ENCODE data around the gene NR2E1. TPM values are rescaled to one million over a fixed set of nuclear protein-coding genes. Genes with fewer than 3 reads are reported as not detected.

NR2E1 gene
- total RNA-seq, 1 experiment from 2014 or later: not detected

GRCh38 chr6:108168090-108168463 is 2.3 kb downstream of the NR2E1 start:
- Histone ChIP-seq H2AFZ (ENCODE audit: low read length) (no peak overlapping the region), H4K91ac (ENCODE audit: insufficient read length, low read depth, low read length) (no peak overlapping the region), H3K79me2 (ENCODE audit: insufficient read depth, low read length) (no peaks in the 10 kb centered on the region), H2AK5ac (ENCODE audit: insufficient read length, low read length) (no peak overlapping the region), H3K23me2 (ENCODE audit: insufficient read length, low read depth, low read length, poor library complexity, severe bottlenecking) (peaks cover 4% of the 10 kb centered on the region), H3K23ac (ENCODE audit: insufficient read length, low read depth, low read length) (no peak overlapping the region), H2BK120ac (ENCODE audit: low read depth, low read length, poor library complexity, severe bottlenecking) (no peak overlapping the region), H3K9me3 (ENCODE audit: control insufficient read depth, low read depth, low read length) (no peaks in the 10 kb centered on the region), H4K5ac (ENCODE audit: insufficient read length, low read depth, low read length) (no peak overlapping the region), H3K14ac (ENCODE audit: insufficient read depth, low read length) (no peak overlapping the region), H3K9ac (ENCODE audit: extremely low read depth, insufficient read length, low read length) (no peak overlapping the region), H3K4ac (ENCODE audit: low read depth, low read length) (no peak overlapping the region), H3K27me3 (ENCODE audit: insufficient read depth, low read length) (peaks cover 100% of the 10 kb centered on the region), H3K79me1 (ENCODE audit: insufficient read depth, low read depth, low read length, poor library complexity, severe bottlenecking) (no peaks in the 10 kb centered on the region), H3K4me2 (ENCODE audit: insufficient read depth, insufficient read length, low read length) (peak overlapping the region; percentile 74), H2BK20ac (ENCODE audit: low read depth, low read length, poor library complexity, severe bottlenecking) (no peak overlapping the region), H3K27ac (ENCODE audit: insufficient read length, low read depth, low read length) (no peak overlapping the region), H2BK15ac (ENCODE audit: low read depth, low read length) (no peak overlapping the region; the same call in 1 of the 2 replicates), H3K56ac (ENCODE audit: insufficient read length, low read depth, low read length) (no peak overlapping the region), H3K4me1 (ENCODE audit: insufficient read depth, low read length) (no peaks in the 10 kb centered on the region; the same call in 1 of the 2 replicates), H3T11ph (ENCODE audit: low read length) (no peak overlapping the region), H2BK12ac (ENCODE audit: insufficient read length, low read depth, low read length) (no peak overlapping the region), H3K18ac (ENCODE audit: insufficient read length, low read depth, low read length) (no peak overlapping the region), H2BK5ac (ENCODE audit: insufficient read length, low read length) (no peak overlapping the region), H4K20me1 (ENCODE audit: control insufficient read depth, insufficient read depth, insufficient read length) (no peaks in the 10 kb centered on the region), H4K8ac (replicated peaks; ENCODE audit: insufficient read length, low read depth, low read length) (no peak overlapping the region)
- Mint-ChIP-seq H3K36me3 (ENCODE audit: insufficient read depth in 1 of 3, low read depth in 3 of 3) (no peaks in the 10 kb centered on the region), H3K4me1 (peaks cover 43 to 70% of the 10 kb centered on the region in 2 experiments), H3K27me3 (ENCODE audit: low read depth) (peaks cover 100% of the 10 kb centered on the region), H3K9me3 (peaks cover 0 to 10% of the 10 kb centered on the region in 2 experiments; a peak in 3 of 5 replicates), H3K4me3 (peak overlapping the region in 1 of 2 experiments; percentile 75; a peak in 3 of 5 replicates), H3K27ac (no peak overlapping the region)
- WGBS (ENCODE audit: extremely low coverage, insufficient read length, low lambda C conversion rate): no CpG with 5 or more reads among the region's 23 CpGs
- peak; percentile 47 for DNase-seq
- TF ChIP-seq, protein P1, sequence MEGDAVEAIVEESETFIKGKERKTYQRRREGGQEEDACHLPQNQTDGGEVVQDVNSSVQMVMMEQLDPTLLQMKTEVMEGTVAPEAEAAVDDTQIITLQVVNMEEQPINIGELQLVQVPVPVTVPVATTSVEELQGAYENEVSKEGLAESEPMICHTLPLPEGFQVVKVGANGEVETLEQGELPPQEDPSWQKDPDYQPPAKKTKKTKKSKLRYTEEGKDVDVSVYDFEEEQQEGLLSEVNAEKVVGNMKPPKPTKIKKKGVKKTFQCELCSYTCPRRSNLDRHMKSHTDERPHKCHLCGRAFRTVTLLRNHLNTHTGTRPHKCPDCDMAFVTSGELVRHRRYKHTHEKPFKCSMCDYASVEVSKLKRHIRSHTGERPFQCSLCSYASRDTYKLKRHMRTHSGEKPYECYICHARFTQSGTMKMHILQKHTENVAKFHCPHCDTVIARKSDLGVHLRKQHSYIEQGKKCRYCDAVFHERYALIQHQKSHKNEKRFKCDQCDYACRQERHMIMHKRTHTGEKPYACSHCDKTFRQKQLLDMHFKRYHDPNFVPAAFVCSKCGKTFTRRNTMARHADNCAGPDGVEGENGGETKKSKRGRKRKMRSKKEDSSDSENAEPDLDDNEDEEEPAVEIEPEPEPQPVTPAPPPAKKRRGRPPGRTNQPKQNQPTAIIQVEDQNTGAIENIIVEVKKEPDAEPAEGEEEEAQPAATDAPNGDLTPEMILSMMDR (conservative IDR thresholded peaks at IDR 0.05): no peak
